HCT116 (cell line): ENCODE measurements around the gene WNK3. TPM values are rescaled to one million over a fixed set of nuclear protein-coding genes. Genes with fewer than 3 reads are reported as not detected.

Experiments
- ATAC-seq: fragments of 200-7000 bp; cut with Tn5 transposase; 2 replicates; pipeline ENCODE4 v1.9.1; 2020; ENCODE audit warnings: mild to moderate bottlenecking, moderate library complexity
- BruUV-seq: library from RNA; stranded (reverse); fragments of 400-500 nt; replicated peaks from 2 replicates; lab custom pipeline; 2021; lab: Mats Ljungman, UMichigan
- CTCF ChIA-PET: fragments of 300-600 bp; sonication (Branson Sonifier 250); formaldehyde crosslinking; loops from one replicate; lab custom pipeline; 2021; ENCODE audit warnings: antibody characterized with exemption; lab: Charles Lee
- POLR2A ChIA-PET: fragments of 300-600, 350-600 bp; sonication (Branson Sonifier 250); formaldehyde crosslinking; loops from one replicate; lab custom pipeline; 2021; ENCODE audit warnings: antibody characterized with exemption; lab: Charles Lee
- RAD21 ChIA-PET, 2 experiments: fragments of 300-600 bp; sonication (Branson Sonifier 250); formaldehyde crosslinking; loops; one replicate each; lab custom pipeline; 2023; ENCODE audit warnings: low total read pairs in 2 of 2; ENCODE audit not compliant: uncharacterized antibody in 2 of 2, unreplicated experiment in 2 of 2, low non-redundant PET in 1 of 2; lab: Charles Lee
- DNase-seq: peaks from one replicate; pipeline ENCODE4 v3.0.0-alpha.2; 2010; ENCODE audit warnings: low read depth, low spot score
- H2AFZ ChIP-seq: fragments of 200-600 bp; shearing (Covaris generic), sonication (generic); 2 replicates; pipeline ENCODE4 v1.6.1; 2017; ENCODE audit warnings: low read depth, mixed run types, mixed read lengths, antibody characterized with exemption, low read length; ENCODE audit not compliant: poor library complexity, severe bottlenecking
- H3K27ac ChIP-seq: 2 replicates; pipeline ENCODE4 v1.5.1; 2012; ENCODE audit warnings: low read depth, low read length
- H3K27me3 ChIP-seq: fragments of 200-600 bp; sonication (generic); 2 replicates; pipeline ENCODE4 v1.6.1; 2016; ENCODE audit warnings: mixed run types, low read length, mixed read lengths; ENCODE audit not compliant: insufficient read depth
- H3K36me3 ChIP-seq, 2 experiments: fragments of 200-500 bp in 1 of 2; fragments of 200-600 bp in 1 of 2; sonication (Bioruptor generic) in 1 of 2; sonication (generic) in 1 of 2; 2 replicates each; pipeline versions ENCODE4 v1.5.1 to v1.6.1; 2014 to 2016; ENCODE audit warnings: low read length in 2 of 2, inconsistent platforms in 1 of 2, mixed read lengths in 1 of 2, mixed run types in 1 of 2; ENCODE audit not compliant: insufficient read depth in 2 of 2, control insufficient read depth in 1 of 2
- H3K4me1 ChIP-seq, 2 experiments: fragments of 200-600 bp in 1 of 2; sonication (generic) in 1 of 2; 2 replicates each; pipeline versions ENCODE4 v1.5.1 to v1.6.1; 2012 to 2017; ENCODE audit warnings: low read length in 2 of 2, inconsistent platforms in 1 of 2, mild to moderate bottlenecking in 1 of 2, mixed read lengths in 1 of 2, mixed run types in 1 of 2, moderate library complexity in 1 of 2; ENCODE audit not compliant: insufficient read depth in 2 of 2, control insufficient read depth in 1 of 2
- H3K4me2 ChIP-seq: fragments of 200-600 bp; sonication (generic); 2 replicates; pipeline ENCODE4 v1.6.1; 2017; ENCODE audit warnings: mixed run types, low read length, mixed read lengths
- H3K4me3 ChIP-seq, 2 experiments: fragments of 200-600 bp in 1 of 2; sonication (generic) in 1 of 2; replicated peaks in 1 of 2; 2 replicates each; pipeline ENCODE4 v1.5.1; 2011 to 2016; ENCODE audit warnings: low read length in 2 of 2, control low read depth in 1 of 2, low read depth in 1 of 2, mild to moderate bottlenecking in 1 of 2, mixed read lengths in 1 of 2, mixed run types in 1 of 2
- H3K79me2 ChIP-seq: fragments of 200-600 bp; sonication (generic); 2 replicates; pipeline ENCODE4 v1.6.1; 2017; ENCODE audit warnings: mild to moderate bottlenecking, mixed run types, low read length, moderate library complexity, mixed read lengths; ENCODE audit not compliant: insufficient read depth
- H3K9ac ChIP-seq: fragments of 200-600 bp; sonication (generic); 2 replicates; pipeline ENCODE4 v1.6.1; 2016; ENCODE audit warnings: low read length, mixed read lengths
- H3K9me2 ChIP-seq: fragments of 200-600 bp; sonication (generic), shearing (Covaris generic); 2 replicates; pipeline ENCODE4 v1.6.1; 2017; ENCODE audit warnings: mixed run types, mild to moderate bottlenecking, moderate library complexity; ENCODE audit not compliant: insufficient read depth
- H3K9me3 ChIP-seq, 2 experiments: fragments of 200-500 bp in 1 of 2; fragments of 200-600 bp in 1 of 2; sonication (Bioruptor generic) in 1 of 2; sonication (generic) in 1 of 2; 2 replicates each; pipeline ENCODE4 v1.6.1; 2014 to 2017; ENCODE audit warnings: low read length in 2 of 2, mixed read lengths in 2 of 2, inconsistent platforms in 1 of 2, low read depth in 1 of 2, mild to moderate bottlenecking in 1 of 2, mixed run types in 1 of 2, moderate library complexity in 1 of 2; ENCODE audit not compliant: control insufficient read depth in 1 of 2, insufficient read depth in 1 of 2
- H4K20me1 ChIP-seq: fragments of 200-600 bp; sonication (generic), shearing (Covaris generic); 2 replicates; pipeline ENCODE4 v1.6.1; 2017; ENCODE audit warnings: mixed run types, mild to moderate bottlenecking, moderate library complexity; ENCODE audit not compliant: insufficient read depth
- CBX3 ChIP-seq: IDR thresholded peaks from 2 replicates; pipeline ENCODE4 v1.6.1; 2012; ENCODE audit warnings: low read depth
- CEBPB ChIP-seq: IDR thresholded peaks from 2 replicates; pipeline ENCODE4 v1.6.1; 2012; ENCODE audit warnings: low read depth
- CTCF ChIP-seq, 3 experiments: fragments of 200-600 bp in 1 of 3; sonication (generic) in 1 of 3; IDR thresholded peaks in 2 of 3; conservative IDR thresholded peaks in 1 of 3; 2 replicates each; pipeline ENCODE4 v1.5.1; 2012 to 2017; ENCODE audit warnings: low read depth in 2 of 3, low read length in 2 of 3, antibody characterized with exemption in 1 of 3, borderline replicate concordance in 1 of 3, control low read depth in 1 of 3, mild to moderate bottlenecking in 1 of 3, mixed read lengths in 1 of 3, mixed run types in 1 of 3, moderate library complexity in 1 of 3; ENCODE audit not compliant: insufficient read depth in 1 of 3
- EGR1 ChIP-seq: IDR thresholded peaks from 2 replicates; pipeline ENCODE4 v1.6.1; 2012; ENCODE audit warnings: low read depth
- ELF1 ChIP-seq: IDR thresholded peaks from 2 replicates; pipeline ENCODE4 v1.6.1; 2012; ENCODE audit warnings: low read depth, borderline replicate concordance
- EZH2phosphoT487 ChIP-seq: fragments of 200-600 bp; IDR thresholded peaks from 2 replicates; pipeline ENCODE4 v1.6.1; 2018; ENCODE audit warnings: antibody characterized with exemption, borderline replicate concordance
- FOSL1 ChIP-seq: IDR thresholded peaks from 2 replicates; pipeline ENCODE4 v1.6.1; 2012; ENCODE audit warnings: low read depth
- JUND ChIP-seq: IDR thresholded peaks from 2 replicates; pipeline ENCODE4 v1.6.1; 2012
- MAX ChIP-seq: IDR thresholded peaks from 2 replicates; pipeline ENCODE4 v1.6.1; 2012
- POLR2A ChIP-seq: IDR thresholded peaks from 2 replicates; pipeline ENCODE4 v1.7.0; 2011; ENCODE audit warnings: borderline replicate concordance; ENCODE audit not compliant: insufficient read depth, insufficient read length; ENCODE audit errors: extremely low read depth
- POLR2AphosphoS5 ChIP-seq: IDR thresholded peaks from 2 replicates; pipeline ENCODE4 v1.6.1; 2011; ENCODE audit warnings: mild to moderate bottlenecking, low read depth, low read length, moderate library complexity
- RAD21 ChIP-seq: IDR thresholded peaks from 2 replicates; pipeline ENCODE4 v1.6.1; 2012; ENCODE audit warnings: low read depth, mild to moderate bottlenecking
- SP1 ChIP-seq: IDR thresholded peaks from 2 replicates; pipeline ENCODE4 v1.6.1; 2012; ENCODE audit warnings: low read depth
- SRF ChIP-seq: IDR thresholded peaks from 2 replicates; pipeline ENCODE4 v1.6.1; 2012; ENCODE audit warnings: low read depth
- TCF7L2 ChIP-seq: IDR thresholded peaks from 2 replicates; pipeline ENCODE4 v1.7.0; 2011; ENCODE audit warnings: borderline replicate concordance, inconsistent platforms; ENCODE audit not compliant: insufficient read depth, insufficient read length; ENCODE audit errors: extremely low read depth
- YY1 ChIP-seq: IDR thresholded peaks from 2 replicates; pipeline ENCODE4 v1.6.1; 2011; ENCODE audit warnings: low read length, low read depth, moderate library complexity, mild to moderate bottlenecking; ENCODE audit not compliant: insufficient replicate concordance; ENCODE audit errors: extremely low read depth
- ZBTB33 ChIP-seq: IDR thresholded peaks from 2 replicates; pipeline ENCODE4 v1.6.1; 2011; ENCODE audit warnings: mild to moderate bottlenecking, low read length, moderate library complexity; ENCODE audit not compliant: insufficient replicate concordance; ENCODE audit errors: extremely low read depth
- ZFX ChIP-seq: fragments of 450-650 bp; IDR thresholded peaks from 2 replicates; pipeline ENCODE4 v1.6.1; 2017
- ZNF274 ChIP-seq: fragments of 200-500 bp; sonication (Bioruptor generic); IDR thresholded peaks from 2 replicates; pipeline ENCODE4 v1.6.1; 2014; ENCODE audit warnings: mild to moderate bottlenecking, low read depth, low read length, inconsistent platforms
- intact Hi-C: fragments of 100-400 bp; cut with micrococcal nuclease; formaldehyde crosslinking; loops from 2 replicates; pipeline ENCODE4 v1.10.0; 2022
- total RNA-seq: library from RNA; stranded (reverse); gene quantifications from one replicate; pipeline ENCODE4 v1.2.1, GENCODE V29; 2021; ENCODE audit not compliant: unreplicated experiment
- TF ChIP-seq, protein P1 (sequence below): IDR thresholded peaks from 2 replicates; pipeline ENCODE4 v1.6.1; 2012; ENCODE audit warnings: low read depth

Gene WNK3
- total RNA-seq, 1 experiment from 2014 or later = 0.05 TPM

DNA sequence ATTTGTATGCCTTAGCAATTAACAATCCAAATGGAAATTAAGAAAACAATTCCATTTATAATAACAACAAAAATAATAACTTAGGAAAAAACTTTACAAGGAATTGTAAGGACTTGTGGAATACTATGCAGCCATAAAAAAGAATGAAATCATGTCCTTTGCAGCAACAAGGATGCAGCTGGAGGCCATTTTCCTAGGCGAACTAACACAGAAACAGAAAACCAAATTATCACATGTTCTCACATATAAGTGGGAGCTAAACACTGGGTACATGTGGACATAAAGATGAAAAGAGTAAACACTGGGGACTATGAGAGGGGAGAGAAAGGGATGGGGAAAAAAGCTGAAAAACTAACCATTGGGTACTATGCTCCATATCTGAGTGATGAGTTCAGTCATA is 77.4 kb downstream of the WNK3 start:
- TF ChIP-seq TCF7L2 (no peak), MAX (no peak), ELF1 (no peak), EZH2phosphoT487 (no peak), ZNF274 (no peak), RAD21 (no peak), FOSL1 (no peak), YY1 (no peak), CEBPB (no peak), ZFX (no peak), SP1 (no peak), CTCF (IDR thresholded peaks at IDR 0.05 in 2 of 3, conservative IDR thresholded peaks at IDR 0.05 in 1 of 3; ENCODE audit: borderline replicate concordance in 1 of 3, insufficient read depth in 1 of 3, low read depth in 2 of 3, low read length in 2 of 3) (no peak), JUND (no peak), EGR1 (no peak), POLR2AphosphoS5 (no peak), CBX3 (no peak), ZBTB33 (no peak), SRF (no peak), POLR2A (no peak)
- TF ChIP-seq, protein P1, sequence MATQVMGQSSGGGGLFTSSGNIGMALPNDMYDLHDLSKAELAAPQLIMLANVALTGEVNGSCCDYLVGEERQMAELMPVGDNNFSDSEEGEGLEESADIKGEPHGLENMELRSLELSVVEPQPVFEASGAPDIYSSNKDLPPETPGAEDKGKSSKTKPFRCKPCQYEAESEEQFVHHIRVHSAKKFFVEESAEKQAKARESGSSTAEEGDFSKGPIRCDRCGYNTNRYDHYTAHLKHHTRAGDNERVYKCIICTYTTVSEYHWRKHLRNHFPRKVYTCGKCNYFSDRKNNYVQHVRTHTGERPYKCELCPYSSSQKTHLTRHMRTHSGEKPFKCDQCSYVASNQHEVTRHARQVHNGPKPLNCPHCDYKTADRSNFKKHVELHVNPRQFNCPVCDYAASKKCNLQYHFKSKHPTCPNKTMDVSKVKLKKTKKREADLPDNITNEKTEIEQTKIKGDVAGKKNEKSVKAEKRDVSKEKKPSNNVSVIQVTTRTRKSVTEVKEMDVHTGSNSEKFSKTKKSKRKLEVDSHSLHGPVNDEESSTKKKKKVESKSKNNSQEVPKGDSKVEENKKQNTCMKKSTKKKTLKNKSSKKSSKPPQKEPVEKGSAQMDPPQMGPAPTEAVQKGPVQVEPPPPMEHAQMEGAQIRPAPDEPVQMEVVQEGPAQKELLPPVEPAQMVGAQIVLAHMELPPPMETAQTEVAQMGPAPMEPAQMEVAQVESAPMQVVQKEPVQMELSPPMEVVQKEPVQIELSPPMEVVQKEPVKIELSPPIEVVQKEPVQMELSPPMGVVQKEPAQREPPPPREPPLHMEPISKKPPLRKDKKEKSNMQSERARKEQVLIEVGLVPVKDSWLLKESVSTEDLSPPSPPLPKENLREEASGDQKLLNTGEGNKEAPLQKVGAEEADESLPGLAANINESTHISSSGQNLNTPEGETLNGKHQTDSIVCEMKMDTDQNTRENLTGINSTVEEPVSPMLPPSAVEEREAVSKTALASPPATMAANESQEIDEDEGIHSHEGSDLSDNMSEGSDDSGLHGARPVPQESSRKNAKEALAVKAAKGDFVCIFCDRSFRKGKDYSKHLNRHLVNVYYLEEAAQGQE = no peak
- no peak overlapping the region for H3K27ac ChIP-seq
- BruUV-seq = no TSS peak
- H2AFZ ChIP-seq = no peak overlapping the region
- no peak for ATAC-seq
- no peaks in the 10 kb centered on the region for H3K79me2 ChIP-seq
- no peaks in the 10 kb centered on the region for H3K36me3 ChIP-seq
- no peak overlapping the region for H3K4me2 ChIP-seq
- ChIA-PET CTCF (no interaction called here), POLR2A (no interaction called here), RAD21 (no interaction called here)
- no peaks in the 10 kb centered on the region for H3K9me2 ChIP-seq
- no peak overlapping the region for H3K4me3 ChIP-seq
- no peaks in the 10 kb centered on the region for H3K4me1 ChIP-seq
- no peaks in the 10 kb centered on the region for H3K9me3 ChIP-seq
- H3K9ac ChIP-seq = no peak overlapping the region
- H3K27me3 ChIP-seq = no peaks in the 10 kb centered on the region
- intact Hi-C loops = no loop called here
- no peaks in the 10 kb centered on the region for H4K20me1 ChIP-seq
- DNase-seq = no peak
